GM23338 (cell line): ENCODE measurements around the gene ASCL5. TPM values are rescaled to one million over a fixed set of nuclear protein-coding genes. Genes with fewer than 3 reads are reported as not detected.

Experiments used
- ATAC-seq: fragments of 200-7000 bp; cut with Tn5 transposase; 3 replicates; pipeline ENCODE4 v1.9.1; 2020
- DNase-seq: peaks from one replicate; pipeline ENCODE4 v3.0.0-alpha.2; 2015; ENCODE audit warnings: low spot score
- H2AFZ ChIP-seq: fragments of 200-600 bp; sonication (generic); 2 replicates; pipeline ENCODE4 v1.8.0; 2016; ENCODE audit warnings: antibody characterized with exemption, mild to moderate bottlenecking, moderate library complexity
- H3F3A ChIP-seq: fragments of 200-600 bp; sonication (generic); replicated peaks from 2 replicates; pipeline ENCODE4 v1.8.0; 2017; ENCODE audit warnings: antibody characterized with exemption, mixed run types, low read depth
- H3K27ac ChIP-seq: fragments of 200-600 bp; sonication (generic); 2 replicates; pipeline ENCODE4 v1.6.1; 2016; ENCODE audit warnings: low read depth
- H3K27me3 ChIP-seq: fragments of 200-600 bp; sonication (generic); 2 replicates; pipeline ENCODE4 v1.8.0; 2016; ENCODE audit warnings: mild to moderate bottlenecking, mixed run types, moderate library complexity; ENCODE audit not compliant: insufficient read depth
- H3K36me3 ChIP-seq: fragments of 200-600 bp; sonication (generic); 2 replicates; pipeline ENCODE4 v1.8.0; 2016; ENCODE audit warnings: mild to moderate bottlenecking; ENCODE audit not compliant: insufficient read depth
- H3K4me1 ChIP-seq: fragments of 200-600 bp; sonication (generic); 2 replicates; pipeline ENCODE4 v1.8.0; 2016; ENCODE audit warnings: mild to moderate bottlenecking, moderate library complexity; ENCODE audit not compliant: insufficient read depth
- H3K4me2 ChIP-seq: fragments of 200-600 bp; sonication (generic); 2 replicates; pipeline ENCODE4 v1.7.1; 2017; ENCODE audit warnings: mixed run types
- H3K4me3 ChIP-seq: fragments of 200-600 bp; sonication (generic); 2 replicates; pipeline ENCODE4 v1.6.1; 2016; ENCODE audit warnings: mixed run types
- H3K79me2 ChIP-seq: fragments of 200-600 bp; sonication (generic); replicated peaks from 2 replicates; pipeline ENCODE4 v1.8.0; 2017; ENCODE audit warnings: mild to moderate bottlenecking; ENCODE audit not compliant: insufficient read depth
- H3K9me2 ChIP-seq: fragments of 200-600 bp; sonication (generic); 2 replicates; pipeline ENCODE4 v1.8.0; 2017; ENCODE audit not compliant: insufficient read depth
- H4K20me1 ChIP-seq: fragments of 200-600 bp; sonication (generic); replicated peaks from 2 replicates; pipeline ENCODE4 v1.8.0; 2017; ENCODE audit warnings: mild to moderate bottlenecking; ENCODE audit not compliant: insufficient read depth
- H3K27ac Mint-ChIP-seq: 2 replicates; pipeline ENCODE4 v1.8.0; 2020; ENCODE audit warnings: inconsistent platforms, mild to moderate bottlenecking, moderate library complexity, mixed read lengths
- H3K27me3 Mint-ChIP-seq: 3 replicates; pipeline ENCODE4 v1.8.0; 2022; ENCODE audit warnings: low read depth, mild to moderate bottlenecking, moderate library complexity, mixed read lengths, inconsistent platforms; ENCODE audit not compliant: insufficient read depth, poor library complexity
- H3K36me3 Mint-ChIP-seq: 3 replicates; pipeline ENCODE4 v1.8.0; 2021; ENCODE audit warnings: low read depth, mild to moderate bottlenecking, inconsistent platforms, moderate library complexity, mixed read lengths
- H3K4me1 Mint-ChIP-seq: 3 replicates; pipeline ENCODE4 v1.8.0; 2020; ENCODE audit warnings: mild to moderate bottlenecking, inconsistent platforms, mixed read lengths
- H3K4me3 Mint-ChIP-seq: 3 replicates; pipeline ENCODE4 v1.8.0; 2021; ENCODE audit warnings: moderate library complexity, mild to moderate bottlenecking, inconsistent platforms, mixed read lengths
- H3K9me3 Mint-ChIP-seq: 3 replicates; pipeline ENCODE4 v1.8.0; 2020; ENCODE audit warnings: moderate library complexity, mild to moderate bottlenecking, inconsistent platforms, mixed read lengths
- CREB1 ChIP-seq: fragments of 250-450 bp; sonication (Bioruptor Pico); IDR thresholded peaks from 2 replicates; pipeline ENCODE4 v1.5.0; 2020; ENCODE audit warnings: low read depth, mild to moderate bottlenecking, moderate library complexity
- EZH2 ChIP-seq: fragments of 200-600 bp; sonication (generic); IDR thresholded peaks from one replicate; pipeline ENCODE4 v1.8.0; 2017; ENCODE audit warnings: antibody characterized with exemption, mild to moderate bottlenecking, low read depth; ENCODE audit not compliant: unreplicated experiment
- EZH2phosphoT487 ChIP-seq: fragments of 200-600 bp; sonication (generic); IDR thresholded peaks from one replicate; pipeline ENCODE4 v1.8.1; 2018; ENCODE audit warnings: antibody characterized with exemption; ENCODE audit not compliant: unreplicated experiment
- JUNB ChIP-seq: IDR thresholded peaks from one replicate; pipeline ENCODE4 v1.6.1; 2016; ENCODE audit warnings: antibody characterized with exemption; ENCODE audit not compliant: unreplicated experiment
- NANOG ChIP-seq: IDR thresholded peaks from 2 replicates; pipeline ENCODE4 v1.6.1; 2016; ENCODE audit warnings: antibody characterized with exemption, borderline replicate concordance
- POLR2AphosphoS5 ChIP-seq: IDR thresholded peaks from 2 replicates; pipeline ENCODE4 v1.6.1; 2016; ENCODE audit warnings: antibody characterized with exemption, low read depth
- STAT1 ChIP-seq: IDR thresholded peaks from one replicate; pipeline ENCODE4 v1.6.1; 2016; ENCODE audit warnings: antibody characterized with exemption; ENCODE audit not compliant: unreplicated experiment
- ZNF114 ChIP-seq: fragments of 250-450 bp; sonication (Bioruptor Pico); IDR thresholded peaks from 2 replicates; pipeline ENCODE4 v1.5.0; 2020; ENCODE audit warnings: mild to moderate bottlenecking, moderate library complexity
- ZNF331 ChIP-seq: fragments of 250-450 bp; sonication (Bioruptor Pico); IDR thresholded peaks from 2 replicates; pipeline ENCODE4 v1.5.0; 2020; ENCODE audit warnings: low read depth, mild to moderate bottlenecking, moderate library complexity
- polyA plus RNA-seq: library from polyadenylated mRNA; unstranded; fragments of >200 nt; fragmentation: Nextera tagmentation; extraction: Ambion mirVana; gene quantifications from 2 replicates; pipeline ENCODE4 v1.2.1, GENCODE V29; 2016
- total RNA-seq: library from RNA; depleted of rRNA; stranded (reverse); fragments of >200 nt; shearing (Covaris generic); gene quantifications from 2 replicates; pipeline ENCODE4 v1.2.3, GENCODE V29; 2014
- TF ChIP-seq, protein P1 (sequence below): IDR thresholded peaks from one replicate; pipeline ENCODE4 v1.6.1; 2018; ENCODE audit warnings: antibody characterized with exemption; ENCODE audit not compliant: unreplicated experiment
- TF ChIP-seq, protein P2 (sequence below), 2 experiments: fragments of 200-600 bp in 1 of 2; sonication (generic) in 1 of 2; conservative IDR thresholded peaks; 2 replicates each; pipeline versions ENCODE4 v1.5.1 to v1.6.1; 2016 to 2017; ENCODE audit warnings: antibody characterized with exemption in 2 of 2, low read depth in 2 of 2, mild to moderate bottlenecking in 2 of 2, moderate library complexity in 1 of 2
- TF ChIP-seq, protein P3 (sequence below): fragments of 250-450 bp; sonication (Bioruptor Pico); IDR thresholded peaks from 2 replicates; pipeline ENCODE4 v1.5.0; 2020; ENCODE audit warnings: mild to moderate bottlenecking, moderate library complexity
- TF ChIP-seq, protein P4 (sequence below): IDR thresholded peaks from 2 replicates; pipeline ENCODE4 v1.6.1; 2016; ENCODE audit warnings: antibody characterized with exemption

The ASCL5 gene
- total and polyA plus RNA-seq, 2 experiments from 2014 or later = not detected

DNA sequence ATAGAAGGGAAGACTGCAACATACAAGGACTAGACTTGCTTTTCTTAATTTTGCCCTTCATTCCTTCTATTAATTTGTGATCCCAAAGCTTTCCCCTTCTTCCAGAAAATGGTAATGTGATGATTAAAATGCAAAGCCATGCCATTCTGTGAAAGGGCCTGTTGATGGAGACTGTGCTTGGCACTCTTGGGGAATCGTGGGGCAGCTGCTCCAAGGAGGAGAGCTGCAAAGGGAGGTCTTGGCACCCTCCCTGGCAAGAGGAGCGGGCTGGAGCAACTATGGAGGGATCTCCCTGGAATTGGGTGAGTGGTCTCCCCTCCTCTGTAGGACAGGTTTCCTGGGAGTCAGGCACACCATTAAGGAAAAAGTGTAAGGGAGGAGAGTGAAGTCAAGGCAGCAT lies 31.4 kb downstream of the ASCL5 start:
- H3K79me2 ChIP-seq = no peaks in the 10 kb centered on the region
- H3K36me3 ChIP-seq = no peaks in the 10 kb centered on the region
- Mint-ChIP-seq H3K36me3 (no peaks in the 10 kb centered on the region), H3K27me3 (peaks cover 7% of the 10 kb centered on the region), H3K27ac (no peak overlapping the region), H3K4me3 (no peak overlapping the region), H3K9me3 (no peaks in the 10 kb centered on the region), H3K4me1 (peaks cover 8% of the 10 kb centered on the region)
- peaks cover 2% of the 10 kb centered on the region; the same call in 1 of the 2 replicates for H3K9me2 ChIP-seq
- no peak overlapping the region for H3K27ac ChIP-seq
- H3K4me2 ChIP-seq = no peak overlapping the region
- no peaks in the 10 kb centered on the region for H3F3A ChIP-seq
- no peak overlapping the region for H3K4me3 ChIP-seq
- H2AFZ ChIP-seq = no peak overlapping the region
- TF ChIP-seq, protein P1, sequence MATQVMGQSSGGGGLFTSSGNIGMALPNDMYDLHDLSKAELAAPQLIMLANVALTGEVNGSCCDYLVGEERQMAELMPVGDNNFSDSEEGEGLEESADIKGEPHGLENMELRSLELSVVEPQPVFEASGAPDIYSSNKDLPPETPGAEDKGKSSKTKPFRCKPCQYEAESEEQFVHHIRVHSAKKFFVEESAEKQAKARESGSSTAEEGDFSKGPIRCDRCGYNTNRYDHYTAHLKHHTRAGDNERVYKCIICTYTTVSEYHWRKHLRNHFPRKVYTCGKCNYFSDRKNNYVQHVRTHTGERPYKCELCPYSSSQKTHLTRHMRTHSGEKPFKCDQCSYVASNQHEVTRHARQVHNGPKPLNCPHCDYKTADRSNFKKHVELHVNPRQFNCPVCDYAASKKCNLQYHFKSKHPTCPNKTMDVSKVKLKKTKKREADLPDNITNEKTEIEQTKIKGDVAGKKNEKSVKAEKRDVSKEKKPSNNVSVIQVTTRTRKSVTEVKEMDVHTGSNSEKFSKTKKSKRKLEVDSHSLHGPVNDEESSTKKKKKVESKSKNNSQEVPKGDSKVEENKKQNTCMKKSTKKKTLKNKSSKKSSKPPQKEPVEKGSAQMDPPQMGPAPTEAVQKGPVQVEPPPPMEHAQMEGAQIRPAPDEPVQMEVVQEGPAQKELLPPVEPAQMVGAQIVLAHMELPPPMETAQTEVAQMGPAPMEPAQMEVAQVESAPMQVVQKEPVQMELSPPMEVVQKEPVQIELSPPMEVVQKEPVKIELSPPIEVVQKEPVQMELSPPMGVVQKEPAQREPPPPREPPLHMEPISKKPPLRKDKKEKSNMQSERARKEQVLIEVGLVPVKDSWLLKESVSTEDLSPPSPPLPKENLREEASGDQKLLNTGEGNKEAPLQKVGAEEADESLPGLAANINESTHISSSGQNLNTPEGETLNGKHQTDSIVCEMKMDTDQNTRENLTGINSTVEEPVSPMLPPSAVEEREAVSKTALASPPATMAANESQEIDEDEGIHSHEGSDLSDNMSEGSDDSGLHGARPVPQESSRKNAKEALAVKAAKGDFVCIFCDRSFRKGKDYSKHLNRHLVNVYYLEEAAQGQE = no peak
- TF ChIP-seq, protein P2, sequence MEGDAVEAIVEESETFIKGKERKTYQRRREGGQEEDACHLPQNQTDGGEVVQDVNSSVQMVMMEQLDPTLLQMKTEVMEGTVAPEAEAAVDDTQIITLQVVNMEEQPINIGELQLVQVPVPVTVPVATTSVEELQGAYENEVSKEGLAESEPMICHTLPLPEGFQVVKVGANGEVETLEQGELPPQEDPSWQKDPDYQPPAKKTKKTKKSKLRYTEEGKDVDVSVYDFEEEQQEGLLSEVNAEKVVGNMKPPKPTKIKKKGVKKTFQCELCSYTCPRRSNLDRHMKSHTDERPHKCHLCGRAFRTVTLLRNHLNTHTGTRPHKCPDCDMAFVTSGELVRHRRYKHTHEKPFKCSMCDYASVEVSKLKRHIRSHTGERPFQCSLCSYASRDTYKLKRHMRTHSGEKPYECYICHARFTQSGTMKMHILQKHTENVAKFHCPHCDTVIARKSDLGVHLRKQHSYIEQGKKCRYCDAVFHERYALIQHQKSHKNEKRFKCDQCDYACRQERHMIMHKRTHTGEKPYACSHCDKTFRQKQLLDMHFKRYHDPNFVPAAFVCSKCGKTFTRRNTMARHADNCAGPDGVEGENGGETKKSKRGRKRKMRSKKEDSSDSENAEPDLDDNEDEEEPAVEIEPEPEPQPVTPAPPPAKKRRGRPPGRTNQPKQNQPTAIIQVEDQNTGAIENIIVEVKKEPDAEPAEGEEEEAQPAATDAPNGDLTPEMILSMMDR (conservative IDR thresholded peaks at IDR 0.05; ENCODE audit: low read depth in 2 of 2) = no peak
- TF ChIP-seq, protein P3, sequence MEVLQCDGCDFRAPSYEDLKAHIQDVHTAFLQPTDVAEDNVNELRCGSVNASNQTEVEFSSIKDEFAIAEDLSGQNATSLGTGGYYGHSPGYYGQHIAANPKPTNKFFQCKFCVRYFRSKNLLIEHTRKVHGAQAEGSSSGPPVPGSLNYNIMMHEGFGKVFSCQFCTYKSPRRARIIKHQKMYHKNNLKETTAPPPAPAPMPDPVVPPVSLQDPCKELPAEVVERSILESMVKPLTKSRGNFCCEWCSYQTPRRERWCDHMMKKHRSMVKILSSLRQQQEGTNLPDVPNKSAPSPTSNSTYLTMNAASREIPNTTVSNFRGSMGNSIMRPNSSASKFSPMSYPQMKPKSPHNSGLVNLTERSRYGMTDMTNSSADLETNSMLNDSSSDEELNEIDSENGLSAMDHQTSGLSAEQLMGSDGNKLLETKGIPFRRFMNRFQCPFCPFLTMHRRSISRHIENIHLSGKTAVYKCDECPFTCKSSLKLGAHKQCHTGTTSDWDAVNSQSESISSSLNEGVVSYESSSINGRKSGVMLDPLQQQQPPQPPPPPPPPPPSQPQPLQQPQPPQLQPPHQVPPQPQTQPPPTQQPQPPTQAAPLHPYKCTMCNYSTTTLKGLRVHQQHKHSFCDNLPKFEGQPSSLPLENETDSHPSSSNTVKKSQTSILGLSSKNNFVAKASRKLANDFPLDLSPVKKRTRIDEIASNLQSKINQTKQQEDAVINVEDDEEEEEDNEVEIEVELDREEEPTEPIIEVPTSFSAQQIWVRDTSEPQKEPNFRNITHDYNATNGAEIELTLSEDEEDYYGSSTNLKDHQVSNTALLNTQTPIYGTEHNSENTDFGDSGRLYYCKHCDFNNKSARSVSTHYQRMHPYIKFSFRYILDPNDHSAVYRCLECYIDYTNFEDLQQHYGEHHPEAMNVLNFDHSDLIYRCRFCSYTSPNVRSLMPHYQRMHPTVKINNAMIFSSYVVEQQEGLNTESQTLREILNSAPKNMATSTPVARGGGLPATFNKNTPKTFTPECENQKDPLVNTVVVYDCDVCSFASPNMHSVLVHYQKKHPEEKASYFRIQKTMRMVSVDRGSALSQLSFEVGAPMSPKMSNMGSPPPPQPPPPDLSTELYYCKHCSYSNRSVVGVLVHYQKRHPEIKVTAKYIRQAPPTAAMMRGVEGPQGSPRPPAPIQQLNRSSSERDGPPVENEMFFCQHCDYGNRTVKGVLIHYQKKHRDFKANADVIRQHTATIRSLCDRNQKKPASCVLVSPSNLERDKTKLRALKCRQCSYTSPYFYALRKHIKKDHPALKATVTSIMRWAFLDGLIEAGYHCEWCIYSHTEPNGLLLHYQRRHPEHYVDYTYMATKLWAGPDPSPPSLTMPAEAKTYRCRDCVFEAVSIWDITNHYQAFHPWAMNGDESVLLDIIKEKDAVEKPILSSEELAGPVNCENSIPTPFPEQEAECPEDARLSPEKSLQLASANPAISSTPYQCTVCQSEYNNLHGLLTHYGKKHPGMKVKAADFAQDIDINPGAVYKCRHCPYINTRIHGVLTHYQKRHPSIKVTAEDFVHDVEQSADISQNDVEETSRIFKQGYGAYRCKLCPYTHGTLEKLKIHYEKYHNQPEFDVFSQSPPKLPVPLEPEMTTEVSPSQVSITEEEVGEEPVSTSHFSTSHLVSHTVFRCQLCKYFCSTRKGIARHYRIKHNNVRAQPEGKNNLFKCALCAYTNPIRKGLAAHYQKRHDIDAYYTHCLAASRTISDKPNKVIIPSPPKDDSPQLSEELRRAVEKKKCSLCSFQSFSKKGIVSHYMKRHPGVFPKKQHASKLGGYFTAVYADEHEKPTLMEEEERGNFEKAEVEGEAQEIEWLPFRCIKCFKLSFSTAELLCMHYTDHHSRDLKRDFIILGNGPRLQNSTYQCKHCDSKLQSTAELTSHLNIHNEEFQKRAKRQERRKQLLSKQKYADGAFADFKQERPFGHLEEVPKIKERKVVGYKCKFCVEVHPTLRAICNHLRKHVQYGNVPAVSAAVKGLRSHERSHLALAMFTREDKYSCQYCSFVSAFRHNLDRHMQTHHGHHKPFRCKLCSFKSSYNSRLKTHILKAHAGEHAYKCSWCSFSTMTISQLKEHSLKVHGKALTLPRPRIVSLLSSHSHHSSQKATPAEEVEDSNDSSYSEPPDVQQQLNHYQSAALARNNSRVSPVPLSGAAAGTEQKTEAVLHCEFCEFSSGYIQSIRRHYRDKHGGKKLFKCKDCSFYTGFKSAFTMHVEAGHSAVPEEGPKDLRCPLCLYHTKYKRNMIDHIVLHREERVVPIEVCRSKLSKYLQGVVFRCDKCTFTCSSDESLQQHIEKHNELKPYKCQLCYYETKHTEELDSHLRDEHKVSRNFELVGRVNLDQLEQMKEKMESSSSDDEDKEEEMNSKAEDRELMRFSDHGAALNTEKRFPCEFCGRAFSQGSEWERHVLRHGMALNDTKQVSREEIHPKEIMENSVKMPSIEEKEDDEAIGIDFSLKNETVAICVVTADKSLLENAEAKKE (CRISPR knock-in tag) = no peak
- no peak for TF ChIP-seq JUNB
- no peak for TF ChIP-seq ZNF331 (CRISPR knock-in tag)
- no peak for TF ChIP-seq ZNF114 (CRISPR knock-in tag)
- TF ChIP-seq, protein P4, sequence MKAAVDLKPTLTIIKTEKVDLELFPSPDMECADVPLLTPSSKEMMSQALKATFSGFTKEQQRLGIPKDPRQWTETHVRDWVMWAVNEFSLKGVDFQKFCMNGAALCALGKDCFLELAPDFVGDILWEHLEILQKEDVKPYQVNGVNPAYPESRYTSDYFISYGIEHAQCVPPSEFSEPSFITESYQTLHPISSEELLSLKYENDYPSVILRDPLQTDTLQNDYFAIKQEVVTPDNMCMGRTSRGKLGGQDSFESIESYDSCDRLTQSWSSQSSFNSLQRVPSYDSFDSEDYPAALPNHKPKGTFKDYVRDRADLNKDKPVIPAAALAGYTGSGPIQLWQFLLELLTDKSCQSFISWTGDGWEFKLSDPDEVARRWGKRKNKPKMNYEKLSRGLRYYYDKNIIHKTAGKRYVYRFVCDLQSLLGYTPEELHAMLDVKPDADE = no peak
- TF ChIP-seq EZH2phosphoT487 = no peak
- no peak for TF ChIP-seq POLR2AphosphoS5
- no peak for TF ChIP-seq NANOG
- no peak for TF ChIP-seq STAT1
- TF ChIP-seq EZH2 = no peak
- no peak for TF ChIP-seq CREB1
- H3K27me3 ChIP-seq = no peaks in the 10 kb centered on the region
- DNase-seq = no peak
- no peak for ATAC-seq
- H4K20me1 ChIP-seq = no peaks in the 10 kb centered on the region
- no peaks in the 10 kb centered on the region for H3K4me1 ChIP-seq
